ENCODE data around the gene MBP. TPM values are rescaled to one million over a fixed set of nuclear protein-coding genes. Genes with fewer than 3 reads are reported as not detected.
"Not testable (repeated sequence)": the region's sequence is repeated elsewhere in the genome, so short reads cannot be mapped to it uniquely, and the experiment has no call there.

The MBP gene
- total RNA-seq, 1 donor from 2014 or later = 45.2 TPM

GRCh38 chr18:76979111-76979751, 153.4 kb downstream of the MBP start:
- no peak for DNase-seq (ENCODE audit: low spot score)

GRCh38 chr18:76978616-76979015, 154.0 kb downstream of the MBP start:
- DNase-seq (ENCODE audit: low spot score) = no peak

- no peak for DNase-seq (ENCODE audit: low spot score)
Measured at GRCh38 chr18:76977684-76978232, 154.8 kb downstream of the MBP start.

- no peak for DNase-seq (ENCODE audit: low spot score)
Measured at GRCh38 chr18:76977108-76977621, 155.4 kb downstream of the MBP start.

DNA sequence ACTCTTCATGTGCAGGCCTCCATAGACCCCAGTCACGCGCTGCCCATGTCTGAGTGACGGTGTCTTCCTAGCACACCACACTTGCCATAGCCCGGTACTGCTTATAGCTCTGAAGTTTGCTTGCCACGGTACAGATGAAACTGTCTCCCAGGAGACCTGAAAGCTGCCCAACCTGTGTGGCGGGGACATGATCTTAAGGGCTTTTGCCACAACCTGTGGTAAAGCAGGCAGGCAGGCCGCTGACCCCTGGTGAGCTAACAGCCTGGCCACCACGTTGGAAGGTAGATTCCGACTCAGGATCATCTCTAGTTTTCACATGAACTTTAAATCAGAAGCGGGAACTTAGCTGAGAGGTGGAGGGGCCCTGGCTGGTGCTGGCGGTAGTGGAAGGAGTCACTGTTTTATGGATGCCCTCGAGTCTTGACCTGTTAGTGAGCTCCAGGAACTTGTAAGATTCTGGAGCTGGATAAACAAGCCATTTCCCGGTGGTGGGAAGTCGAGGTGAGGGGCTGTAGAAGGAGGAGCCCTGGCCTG, 156.9 kb downstream of the MBP start:
- no peak for DNase-seq (ENCODE audit: low spot score)

DNA sequence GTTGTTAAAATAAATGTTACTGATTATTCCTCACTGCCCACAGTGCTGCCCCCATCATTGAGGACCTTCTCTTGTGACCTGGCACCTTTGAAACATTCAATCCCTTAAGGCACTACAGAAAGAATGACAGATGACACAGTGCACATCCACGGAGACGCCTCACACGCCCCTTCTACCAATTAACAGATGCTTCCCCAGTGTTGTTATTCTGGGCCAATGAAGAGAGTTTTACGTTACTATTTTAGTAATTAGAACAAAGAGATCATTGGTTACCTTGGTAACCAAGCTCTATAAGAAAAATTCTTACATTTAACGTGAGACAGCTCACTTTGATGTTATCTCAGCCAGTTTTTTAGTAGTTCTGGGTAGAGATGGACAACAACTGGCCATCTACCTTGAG, 158.2 kb downstream of the MBP start:
- no peak for DNase-seq (ENCODE audit: low spot score)

DNA sequence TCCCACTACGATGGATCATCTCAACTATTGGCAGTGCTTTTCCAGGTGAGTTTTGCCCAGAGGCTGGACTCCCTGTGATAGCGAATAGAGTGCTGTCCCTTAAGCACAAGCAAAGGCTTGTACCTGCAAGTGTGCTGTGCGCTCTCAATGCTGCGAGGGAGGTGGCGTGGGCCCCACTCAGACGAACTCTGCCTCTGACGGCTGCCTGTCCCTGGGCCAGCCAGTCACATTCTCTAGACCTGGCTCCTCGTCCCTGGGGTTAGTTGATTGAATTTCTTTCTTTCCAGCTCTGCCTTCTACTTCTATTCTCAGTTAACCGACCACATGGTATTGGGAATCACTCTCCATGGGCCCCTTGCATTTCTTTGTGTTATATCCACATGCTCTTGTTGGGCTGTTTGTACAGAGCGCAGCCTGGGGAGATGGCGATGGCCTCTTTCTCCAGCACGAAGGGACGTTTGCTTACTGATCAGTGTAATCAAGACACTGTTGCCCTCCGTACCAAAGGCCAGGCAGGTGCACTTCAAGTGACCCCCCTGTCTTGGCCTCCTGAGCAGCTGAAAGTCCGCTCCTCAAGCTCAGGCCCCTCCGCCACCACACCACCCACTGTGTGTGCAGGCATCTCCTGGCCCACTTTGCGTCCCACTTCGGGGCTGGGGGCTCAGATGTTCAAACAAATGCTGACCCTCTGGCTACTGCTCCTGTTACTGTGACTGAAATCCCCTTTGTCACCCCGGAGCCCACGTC, 158.9 kb downstream of the MBP start:
- no peak for DNase-seq (ENCODE audit: low spot score)

DNA sequence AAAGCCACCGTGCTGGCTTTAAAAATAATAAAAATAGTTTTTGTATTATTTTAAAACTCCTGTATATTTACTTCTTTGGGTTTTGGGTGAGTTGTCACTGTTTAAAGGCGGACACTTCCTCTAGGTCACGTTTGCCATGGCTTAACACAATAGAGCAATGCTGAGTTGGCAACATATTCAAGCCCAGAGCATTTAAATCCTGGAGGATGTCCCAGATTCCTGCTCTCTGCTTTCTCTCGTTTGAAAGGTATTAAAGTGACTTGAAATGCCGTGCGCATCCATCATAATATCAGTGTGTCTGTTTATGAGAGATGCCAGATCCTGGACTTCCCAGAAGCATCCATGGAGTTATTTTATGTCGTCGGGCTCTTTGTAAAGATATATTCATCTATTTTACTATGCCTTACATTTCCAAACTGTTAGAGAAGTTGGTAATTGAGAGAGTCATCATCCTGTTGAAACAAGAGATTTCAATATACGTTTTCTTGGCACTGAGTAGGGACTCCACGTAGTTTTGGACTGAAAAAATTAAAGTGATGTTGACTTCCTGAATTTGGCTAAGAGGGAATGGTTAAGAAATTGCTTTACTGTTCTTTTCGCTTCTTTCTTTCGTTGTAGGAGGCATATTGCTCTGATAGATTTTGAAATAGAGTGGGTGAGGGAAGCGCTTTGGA, 159.6 kb downstream of the MBP start:
- no peak for DNase-seq (ENCODE audit: low spot score)

DNA sequence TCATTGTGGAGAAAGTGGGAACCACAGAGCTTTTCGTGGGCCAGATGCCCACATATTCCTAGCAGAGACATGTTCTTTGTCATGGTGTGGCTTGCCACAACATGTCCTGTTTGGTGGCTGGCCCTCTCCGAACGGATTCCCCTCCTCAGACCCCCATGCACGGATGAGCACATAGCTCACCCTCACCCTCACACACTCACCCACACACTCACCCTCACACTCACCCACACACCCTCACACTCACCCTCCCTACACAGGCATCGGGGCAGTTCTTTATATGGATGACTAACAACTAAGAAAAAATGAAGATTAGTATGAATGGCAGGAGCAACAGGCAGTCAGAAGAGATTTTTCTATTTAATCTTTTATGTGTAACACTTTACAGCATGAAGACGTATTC, 160.3 kb downstream of the MBP start:
- DNase-seq (ENCODE audit: low spot score) = no peak

DNA sequence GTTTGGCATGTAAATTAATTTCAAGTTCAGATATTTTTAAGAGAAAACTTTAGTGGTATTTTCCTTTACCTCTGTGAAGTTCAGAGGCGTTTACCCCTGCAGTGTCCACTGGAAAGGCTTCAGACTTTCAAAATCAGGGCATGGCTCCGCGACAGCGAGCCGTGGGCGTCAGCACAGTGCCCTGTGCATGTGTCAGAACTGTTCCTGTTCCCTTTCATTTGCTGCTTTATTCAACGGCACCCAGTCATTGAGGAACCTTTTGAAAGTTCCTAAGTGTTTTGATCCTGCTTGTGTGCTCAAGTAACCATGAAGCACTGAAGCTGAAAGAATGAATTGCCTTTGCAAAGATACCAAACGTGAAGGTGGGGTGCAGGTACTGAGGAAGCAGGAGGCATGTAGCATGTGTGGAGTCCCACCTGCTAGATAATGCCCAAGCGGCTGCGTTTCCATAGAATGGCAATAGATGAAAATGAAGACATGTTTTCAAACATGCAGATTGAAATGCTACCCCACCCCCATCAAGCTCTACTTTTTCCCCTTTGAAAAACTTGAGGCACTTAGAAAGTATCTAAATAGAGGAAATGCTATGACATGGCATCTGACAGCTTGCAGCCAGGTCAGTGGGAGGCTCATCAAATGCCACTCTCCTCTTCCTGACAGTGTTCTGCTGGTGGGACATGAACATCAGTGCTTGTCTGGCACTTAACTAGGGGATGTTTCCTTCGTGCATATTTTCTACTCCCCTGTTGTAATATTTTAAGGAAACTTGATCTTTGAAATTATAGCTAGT, 161.6 kb downstream of the MBP start:
- DNase-seq (ENCODE audit: low spot score) = no peak

- DNase-seq (ENCODE audit: low spot score) = no peak
Measured at GRCh38 chr18:76967721-76968472, 164.7 kb downstream of the MBP start.

GRCh38 chr18:76967299-76967698, 165.3 kb downstream of the MBP start:
- not testable (repeated sequence) for DNase-seq (ENCODE audit: low spot score)

GRCh38 chr18:76965555-76966151, 166.9 kb downstream of the MBP start:
- not testable (repeated sequence) for DNase-seq (ENCODE audit: low spot score)

DNA sequence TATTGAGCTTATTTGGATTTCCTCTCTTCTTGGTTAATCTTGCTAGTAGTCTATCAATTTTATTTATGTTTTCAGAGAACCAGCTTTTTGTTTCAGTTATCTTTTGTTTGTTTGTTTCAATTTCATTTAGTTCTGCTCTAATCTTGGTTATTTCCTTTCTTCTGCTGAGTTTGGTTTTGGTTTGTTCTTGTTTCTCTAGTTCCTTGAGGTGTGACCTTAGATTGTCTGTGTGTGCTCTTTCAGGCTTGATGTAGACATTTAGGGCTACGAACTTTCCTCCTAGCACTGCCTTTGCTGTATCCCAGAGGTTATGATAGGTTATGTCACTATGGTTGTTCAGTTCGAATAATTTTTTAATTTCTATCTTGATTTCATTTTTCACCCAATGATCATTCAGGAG, 168.6 kb downstream of the MBP start:
- DNase-seq (ENCODE audit: low spot score) = no peak

- no peak for DNase-seq (ENCODE audit: low spot score)
Measured at GRCh38 chr18:76962851-76963250, 169.7 kb downstream of the MBP start.

- DNase-seq (ENCODE audit: low spot score) = no peak
Measured at GRCh38 chr18:76960528-76961035, 172.0 kb downstream of the MBP start.

DNA sequence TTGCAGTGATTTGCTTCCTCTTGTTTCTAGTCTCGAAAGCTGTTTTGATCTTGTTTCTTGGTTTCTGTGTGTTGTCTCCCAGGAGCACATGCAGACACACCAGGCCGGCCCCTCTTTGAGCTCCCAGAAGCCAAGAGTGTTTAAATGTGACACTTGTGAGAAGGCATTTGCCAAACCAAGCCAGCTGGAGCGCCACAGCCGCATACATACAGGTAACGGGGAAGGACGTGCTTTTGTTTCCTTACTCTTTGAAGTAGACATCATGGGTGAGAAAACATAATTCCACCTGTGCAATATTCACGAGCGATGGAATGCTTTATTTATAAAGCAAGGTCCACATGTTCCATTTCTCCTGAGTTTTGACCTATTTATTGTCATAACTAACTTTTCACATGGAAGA, 173.0 kb downstream of the MBP start:
- DNase-seq (ENCODE audit: low spot score) = no peak

- DNase-seq (ENCODE audit: low spot score) = no peak
Measured at GRCh38 chr18:76958692-76959341, 173.8 kb downstream of the MBP start.

Data from mesenteric fat pad (tissue), 1 donor.